ENCODE results near the gene BZW1.

DNA sequence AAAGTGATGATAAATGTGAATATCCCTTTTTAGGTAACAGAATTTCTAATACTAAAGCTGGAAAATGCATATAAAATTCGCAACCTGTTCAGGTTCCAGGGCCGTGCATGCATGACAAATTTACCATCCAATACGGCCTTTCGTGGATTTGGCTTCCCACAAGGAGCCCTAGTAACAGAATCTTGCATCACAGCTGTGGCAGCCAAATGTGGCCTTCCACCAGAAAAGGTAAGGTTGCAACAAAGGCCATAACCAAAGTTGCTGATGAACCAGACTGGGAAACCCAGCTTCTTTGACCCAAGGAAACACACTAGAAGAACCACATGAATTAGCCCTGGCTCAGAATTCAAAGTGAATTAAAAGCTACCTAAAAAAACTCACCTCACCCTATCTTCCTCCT lies 49.6 kb upstream of the BZW1 start:
- TF ChIP-seq, protein P1, sequence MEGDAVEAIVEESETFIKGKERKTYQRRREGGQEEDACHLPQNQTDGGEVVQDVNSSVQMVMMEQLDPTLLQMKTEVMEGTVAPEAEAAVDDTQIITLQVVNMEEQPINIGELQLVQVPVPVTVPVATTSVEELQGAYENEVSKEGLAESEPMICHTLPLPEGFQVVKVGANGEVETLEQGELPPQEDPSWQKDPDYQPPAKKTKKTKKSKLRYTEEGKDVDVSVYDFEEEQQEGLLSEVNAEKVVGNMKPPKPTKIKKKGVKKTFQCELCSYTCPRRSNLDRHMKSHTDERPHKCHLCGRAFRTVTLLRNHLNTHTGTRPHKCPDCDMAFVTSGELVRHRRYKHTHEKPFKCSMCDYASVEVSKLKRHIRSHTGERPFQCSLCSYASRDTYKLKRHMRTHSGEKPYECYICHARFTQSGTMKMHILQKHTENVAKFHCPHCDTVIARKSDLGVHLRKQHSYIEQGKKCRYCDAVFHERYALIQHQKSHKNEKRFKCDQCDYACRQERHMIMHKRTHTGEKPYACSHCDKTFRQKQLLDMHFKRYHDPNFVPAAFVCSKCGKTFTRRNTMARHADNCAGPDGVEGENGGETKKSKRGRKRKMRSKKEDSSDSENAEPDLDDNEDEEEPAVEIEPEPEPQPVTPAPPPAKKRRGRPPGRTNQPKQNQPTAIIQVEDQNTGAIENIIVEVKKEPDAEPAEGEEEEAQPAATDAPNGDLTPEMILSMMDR (conservative IDR thresholded peaks at IDR 0.05; ENCODE audit: low read depth, low read length): no peak
- no peak for TF ChIP-seq EZH2 (IDR thresholded peaks at IDR 0.05; ENCODE audit: borderline replicate concordance, low read depth, low read length, poor library complexity, severe bottlenecking)

Measured in A673 (cell line).